Endothelial cell of umbilical vein (primary cell): Measurements from ENCODE around the gene SLC44A5. TPM values are rescaled to one million over a fixed set of nuclear protein-coding genes. Genes with fewer than 3 reads are reported as not detected.

Experiments used
- BruUV-seq: library from RNA; stranded (reverse); fragments of 400-500 nt; replicated peaks from 2 replicates; lab custom pipeline; 2021; lab: Mats Ljungman, UMichigan
- CTCF ChIA-PET: fragments of 300-600, 350-600 bp; sonication (Branson Sonifier 250); formaldehyde crosslinking; loops from one replicate; lab custom pipeline; 2021; ENCODE audit warnings: antibody characterized with exemption, inconsistent platforms; lab: Charles Lee
- POLR2A ChIA-PET: fragments of 300-600, 350-600 bp; sonication (Branson Sonifier 250); formaldehyde crosslinking; loops from one replicate; lab custom pipeline; 2021; ENCODE audit warnings: antibody characterized with exemption, inconsistent platforms; lab: Charles Lee
- DNase-seq: peaks from one replicate; pipeline ENCODE4 v3.0.0-alpha.2; 2011; ENCODE audit warnings: low read depth, low spot score
- FAIRE-seq: peaks from 2 replicates; lab custom pipeline; 2011; peaks lifted over from hg19 to GRCh38; lab: Jason Lieb, UNC
- H2AFZ ChIP-seq: 2 replicates; pipeline ENCODE4 v1.6.0; 2012; ENCODE audit warnings: low read depth, low read length, control low read depth, inconsistent platforms
- H3K27ac ChIP-seq: 2 replicates; pipeline ENCODE4 v1.5.1; 2011; ENCODE audit warnings: low read depth, mild to moderate bottlenecking, control low read depth, low read length, moderate library complexity; ENCODE audit not compliant: insufficient read depth
- H3K27me3 ChIP-seq, 2 experiments: 2 replicates each; pipeline versions ENCODE4 v1.6.0 to v1.6.1; 2011; ENCODE audit warnings: low read length in 2 of 2, mixed read lengths in 1 of 2; ENCODE audit not compliant: control insufficient read depth in 2 of 2, insufficient read depth in 2 of 2
- H3K36me3 ChIP-seq, 2 experiments: 2 replicates in 1 of 2; 3 replicates in 1 of 2; pipeline ENCODE4 v1.5.1; 2011; ENCODE audit warnings: low read length in 2 of 2, mild to moderate bottlenecking in 1 of 2, moderate library complexity in 1 of 2; ENCODE audit not compliant: control insufficient read depth in 2 of 2, insufficient read depth in 2 of 2; ENCODE audit errors: extremely low read depth in 1 of 2
- H3K4me1 ChIP-seq: 3 replicates; pipeline ENCODE4 v1.5.1; 2011; ENCODE audit warnings: mild to moderate bottlenecking, low read length; ENCODE audit not compliant: control insufficient read depth, insufficient read depth; ENCODE audit errors: extremely low read depth
- H3K4me2 ChIP-seq: 2 replicates; pipeline ENCODE4 v1.6.1; 2011; ENCODE audit warnings: low read length, control low read depth, mixed read lengths; ENCODE audit not compliant: insufficient read depth
- H3K4me3 ChIP-seq, 3 experiments: fragments of 200-600 bp in 1 of 3; sonication (generic), shearing (Covaris generic) in 1 of 3; replicated peaks in 1 of 3; 2 replicates each; pipeline ENCODE4 v1.5.1; 2011 to 2016; ENCODE audit warnings: control low read depth in 3 of 3, low read length in 3 of 3, mild to moderate bottlenecking in 2 of 3, inconsistent platforms in 1 of 3, low read depth in 1 of 3, moderate library complexity in 1 of 3; ENCODE audit not compliant: insufficient read depth in 1 of 3
- H3K79me2 ChIP-seq: 2 replicates; pipeline ENCODE4 v1.6.0; 2012; ENCODE audit warnings: low read length, inconsistent platforms; ENCODE audit not compliant: control insufficient read depth, insufficient read depth
- H3K9ac ChIP-seq: replicated peaks from 2 replicates; pipeline ENCODE3; 2011; ENCODE audit warnings: low read length, control low read depth; ENCODE audit not compliant: insufficient read depth; ENCODE audit errors: extremely low read depth
- H3K9me1 ChIP-seq: replicated peaks from 3 replicates; pipeline ENCODE4 v1.6.0; 2011; ENCODE audit warnings: mild to moderate bottlenecking, low read length; ENCODE audit not compliant: control insufficient read depth, insufficient read depth; ENCODE audit errors: extremely low read depth
- H3K9me3 ChIP-seq: replicated peaks from 2 replicates; pipeline ENCODE4 v1.5.1; 2012; ENCODE audit warnings: low read length, inconsistent platforms; ENCODE audit not compliant: control insufficient read depth, insufficient read depth
- H4K20me1 ChIP-seq: replicated peaks from 2 replicates; pipeline ENCODE3; 2011; ENCODE audit warnings: mild to moderate bottlenecking, low read length; ENCODE audit not compliant: control insufficient read depth, insufficient read depth; ENCODE audit errors: extremely low read depth
- CTCF ChIP-seq, 2 donors: IDR thresholded peaks; 1 replicate in 1 of 2; 2 replicates in 1 of 2; pipeline ENCODE4 v1.5.1; 2011; ENCODE audit warnings: low read length in 2 of 2, mild to moderate bottlenecking in 2 of 2, moderate library complexity in 2 of 2, control low read depth in 1 of 2, inconsistent platforms in 1 of 2, low read depth in 1 of 2; ENCODE audit not compliant: insufficient read depth in 1 of 2; ENCODE audit errors: extremely low read depth in 1 of 2
- FOS ChIP-seq: IDR thresholded peaks from 2 replicates; pipeline ENCODE4 v1.6.1; 2011; ENCODE audit warnings: mild to moderate bottlenecking, low read length, moderate library complexity, borderline replicate concordance; ENCODE audit not compliant: insufficient read depth
- GATA2 ChIP-seq: IDR thresholded peaks from 2 replicates; pipeline ENCODE4 v1.7.0; 2011; ENCODE audit warnings: low read depth, mild to moderate bottlenecking, moderate library complexity, mixed read lengths, low read length; ENCODE audit not compliant: insufficient read length, insufficient read depth
- MAX ChIP-seq: IDR thresholded peaks from 2 replicates; pipeline ENCODE4 v1.6.1; 2011; ENCODE audit not compliant: insufficient read depth, insufficient read length
- MYC ChIP-seq: IDR thresholded peaks from one replicate; pipeline ENCODE4 v1.6.1; 2011; ENCODE audit warnings: mild to moderate bottlenecking, low read depth, low read length
- POLR2A ChIP-seq: IDR thresholded peaks from 2 replicates; pipeline ENCODE4 v1.6.1; 2012; ENCODE audit warnings: low read depth, mild to moderate bottlenecking, control low read depth, low read length
- POLR2AphosphoS5 ChIP-seq: IDR thresholded peaks from 2 replicates; pipeline ENCODE4 v1.6.1; 2012; ENCODE audit warnings: low read depth, mild to moderate bottlenecking, control low read depth, low read length, moderate library complexity; ENCODE audit not compliant: insufficient read depth
- dilution Hi-C: fragments of 300-500 bp; cut with MboI; formaldehyde crosslinking; loops from one replicate; pipeline ENCODE4 v1.15.0; 2019; ENCODE audit warnings: low sequenced_read_pairs; ENCODE audit not compliant: extremely low pct_ligation_motif_present
- intact Hi-C: fragments of 100-400 bp; cut with micrococcal nuclease; formaldehyde crosslinking; loops from one replicate; pipeline ENCODE4 v1.10.0; 2022
- polyA plus RNA-seq, 4 experiments: library from polyadenylated mRNA; depleted of rRNA in 3 of 4; stranded (reverse) in 3 of 4; unstranded in 1 of 4; fragments of >200 nt; gene quantifications; 2 replicates each; pipeline versions ENCODE4 v1.2.1 to v1.2.3, GENCODE V29; 2011 to 2012; ENCODE audit warnings: missing spikeins in 1 of 4
- total RNA-seq: library from RNA; stranded (reverse); gene quantifications from 2 replicates; pipeline ENCODE4 v1.2.3, GENCODE V29; 2021

SLC44A5 gene
- total and polyA plus RNA-seq, 2 donors (not counting 3 experiments of a cell fraction or from before 2014, with no cell fraction given), result 1.6 to 3.2 TPM

GRCh38 chr1:75554870-75555269 is 56.0 kb downstream of the SLC44A5 start:
- H3K27ac ChIP-seq, result no peak overlapping the region
- no peaks in the 10 kb centered on the region for H3K36me3 ChIP-seq
- POLR2A ChIA-PET, result no interaction called here
- CTCF ChIA-PET, result no interaction called here
- FAIRE-seq, result no peak
- H3K9me1 ChIP-seq, result no peaks in the 10 kb centered on the region
- no peak for DNase-seq
- H3K9me3 ChIP-seq, result no peaks in the 10 kb centered on the region
- no peak overlapping the region for H3K4me3 ChIP-seq
- no peak overlapping the region for H3K9ac ChIP-seq
- H3K27me3 ChIP-seq, result no peaks in the 10 kb centered on the region
- H3K4me1 ChIP-seq, result peaks cover 18% of the 10 kb centered on the region
- no peaks in the 10 kb centered on the region for H4K20me1 ChIP-seq
- dilution Hi-C loops, result no loop called here
- H2AFZ ChIP-seq, result no peak overlapping the region
- no peaks in the 10 kb centered on the region for H3K79me2 ChIP-seq
- no peak overlapping the region for H3K4me2 ChIP-seq
- no peak for TF ChIP-seq FOS
- no peak for TF ChIP-seq POLR2AphosphoS5
- TF ChIP-seq POLR2A, result no peak
- TF ChIP-seq GATA2, result no peak
- TF ChIP-seq MAX, result no peak
- no peak for TF ChIP-seq MYC
- no peak for TF ChIP-seq CTCF (IDR thresholded peaks at IDR 0.05; ENCODE audit: extremely low read depth in 1 of 2, insufficient read depth in 1 of 2, low read depth in 1 of 2, low read length in 2 of 2)
- no TSS peak for BruUV-seq
- intact Hi-C loops, result no loop called here
